ENCODE results near the gene AUNIP. TPM values are rescaled to one million over a fixed set of nuclear protein-coding genes. Genes with fewer than 3 reads are reported as not detected.

AUNIP gene
- total RNA-seq, 1 donor from 2014 or later = 0.41 TPM

DNA sequence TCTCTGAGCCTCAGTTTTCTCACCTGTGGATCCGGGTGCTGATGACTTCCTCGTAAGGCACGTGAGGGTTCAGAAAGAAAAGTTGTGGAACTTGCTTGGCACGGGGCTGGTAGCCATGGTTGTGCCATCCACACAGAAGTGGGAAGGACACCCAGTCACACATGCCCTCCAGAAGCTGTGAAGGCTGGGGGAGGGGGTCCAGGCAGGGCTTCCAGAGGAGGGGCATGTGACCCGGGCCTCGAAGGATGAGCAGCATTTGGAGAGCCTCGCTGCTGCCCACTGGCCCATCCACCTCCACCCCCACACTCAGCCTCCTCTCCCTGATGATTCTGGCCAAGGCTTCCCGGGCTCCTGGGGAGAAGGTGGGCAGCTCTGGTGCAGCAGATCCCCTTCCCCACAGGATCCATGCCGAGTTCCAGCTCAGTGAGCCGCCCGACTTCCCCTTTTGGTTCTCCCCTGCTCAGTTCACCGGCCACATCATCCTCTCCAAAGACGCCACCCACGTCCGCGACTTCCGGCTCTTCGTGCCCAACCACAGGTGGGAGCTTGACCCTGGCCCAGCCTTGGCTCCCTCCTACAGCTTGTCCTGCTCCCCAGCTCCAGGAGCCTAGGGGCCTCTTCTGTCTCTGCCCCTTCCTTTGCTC, 49.9 kb downstream of the AUNIP start:
- DNase-seq = no peak

- DNase-seq = no peak
These were observed 50.6 kb downstream of the AUNIP start for GRCh38 chr1:25808481-25809244.

DNA sequence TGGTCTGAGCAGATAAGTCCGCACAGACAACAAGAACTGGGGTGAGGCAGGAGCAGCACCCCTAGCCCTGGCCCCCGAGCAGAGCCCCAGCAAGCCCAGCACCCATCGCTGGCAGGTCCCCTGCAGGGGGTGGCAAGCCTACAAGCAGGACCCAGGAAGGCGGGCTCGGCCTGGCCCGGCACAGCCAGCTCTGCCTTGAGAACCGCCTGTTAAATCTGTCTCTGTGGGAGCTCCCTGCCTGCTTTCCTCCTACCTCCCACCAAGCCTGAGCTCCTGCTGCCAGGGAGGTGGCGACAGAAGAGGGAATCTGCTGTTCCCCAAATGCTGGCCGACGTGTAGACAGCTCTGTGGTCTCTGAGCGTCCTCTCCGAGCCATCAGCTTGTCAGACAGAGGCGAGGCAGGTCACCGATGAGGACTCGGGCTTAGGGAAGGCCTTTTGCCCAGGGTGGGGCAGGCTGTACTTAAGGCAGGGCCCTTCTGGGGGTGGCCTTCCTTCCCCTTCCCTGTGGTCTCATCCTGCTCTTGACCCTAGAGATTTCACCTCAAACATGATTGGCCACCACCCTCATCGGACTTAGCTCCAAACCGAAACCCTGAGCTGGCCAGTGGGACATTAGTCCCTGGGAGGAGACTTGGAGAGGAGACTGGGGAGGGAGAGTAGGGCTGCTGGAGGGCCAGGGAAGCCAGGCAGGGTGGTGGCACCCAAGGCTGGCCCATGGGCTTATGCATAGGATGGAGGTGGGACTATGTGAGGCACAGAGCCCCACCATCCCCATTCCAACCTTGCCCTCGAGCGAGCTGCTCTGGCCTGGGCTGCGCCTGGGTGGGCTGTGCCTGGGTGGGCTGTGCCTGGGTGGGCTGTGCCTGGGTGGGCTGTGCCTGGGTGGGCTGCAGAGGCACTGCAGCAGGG, 51.5 kb downstream of the AUNIP start:
- no peak for DNase-seq

- DNase-seq = peak; percentile 66
These were observed 52.8 kb downstream of the AUNIP start for GRCh38 chr1:25806418-25806817.

DNA sequence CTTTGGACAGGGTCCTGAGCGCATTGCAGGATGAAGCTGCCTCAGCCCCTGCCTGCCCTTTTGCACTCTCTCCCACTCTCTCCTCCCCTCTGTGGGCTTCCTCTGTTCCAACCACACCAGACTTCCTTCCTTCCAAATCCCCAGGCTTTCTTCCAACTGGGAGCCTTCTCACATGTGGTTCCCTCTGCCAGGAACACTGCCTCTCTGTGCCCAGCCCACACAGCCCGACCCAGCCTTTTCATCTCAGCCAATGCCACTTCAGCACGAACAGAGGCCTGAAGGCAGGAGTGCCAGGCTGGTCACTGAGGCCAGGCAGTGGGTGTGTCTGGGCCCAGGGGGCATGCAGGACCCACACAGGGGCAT, 53.4 kb downstream of the AUNIP start:
- DNase-seq = peak; percentile 63

- DNase-seq = no peak
These were observed 54.0 kb downstream of the AUNIP start for GRCh38 chr1:25804964-25805862.

GRCh38 chr1:25804244-25804963, 54.9 kb downstream of the AUNIP start:
- DNase-seq = no peak

- DNase-seq = no peak
These were observed 55.9 kb downstream of the AUNIP start for GRCh38 chr1:25803368-25803767.

DNA sequence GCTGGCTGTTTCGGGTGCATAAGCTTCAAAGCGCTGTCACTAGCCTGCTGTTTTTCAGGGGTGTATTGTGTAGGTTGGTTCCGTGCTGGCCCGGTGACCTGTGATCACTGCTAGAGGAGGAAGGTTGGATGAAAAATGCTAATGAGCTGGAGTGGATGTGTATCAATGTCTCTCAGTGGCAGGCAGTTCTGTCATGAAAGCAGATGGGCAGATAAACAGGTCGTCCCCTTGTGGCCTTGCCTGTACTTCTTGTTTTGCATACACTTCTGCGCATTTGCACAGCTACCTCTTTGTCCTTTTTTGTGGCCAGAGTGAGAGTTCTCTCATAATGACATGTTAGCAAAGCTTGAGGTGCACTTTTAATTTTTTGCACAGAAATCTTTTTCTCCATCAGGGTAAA, 56.3 kb downstream of the AUNIP start:
- no peak for DNase-seq

DNA sequence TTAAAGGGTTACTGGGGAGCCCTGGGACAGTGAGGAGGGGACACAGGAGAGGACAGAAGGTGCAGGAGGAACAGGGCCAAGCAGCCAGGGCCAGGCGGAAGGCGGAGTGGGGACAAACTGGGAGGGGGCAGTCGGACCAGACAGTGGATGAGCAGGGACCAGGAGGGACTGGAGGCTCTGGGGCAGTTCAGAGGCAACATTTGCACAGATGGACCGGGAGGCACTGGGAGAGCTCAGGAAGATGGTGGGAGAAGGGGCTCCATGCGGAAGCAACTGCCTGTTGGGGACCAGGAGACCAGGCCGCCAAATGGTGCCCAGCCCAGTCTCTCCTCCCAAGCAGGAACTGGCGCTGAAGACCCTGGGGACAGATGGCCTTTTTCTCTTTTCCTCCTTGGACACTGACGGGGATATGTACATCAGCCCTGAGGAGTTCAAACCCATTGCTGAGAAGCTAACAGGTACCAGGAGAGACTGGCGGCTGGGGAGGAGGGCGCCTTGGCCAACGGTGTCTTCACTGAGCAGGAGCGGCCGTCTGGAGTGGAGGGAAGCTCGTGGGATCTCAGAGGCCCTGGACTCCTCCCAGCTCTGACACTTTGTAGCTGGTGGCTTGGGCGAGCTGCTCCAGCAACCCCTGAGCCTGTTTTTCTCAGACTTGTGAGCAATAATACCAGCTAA, 58.4 kb downstream of the AUNIP start:
- no peak for DNase-seq

GRCh38 chr1:25799935-25800702, 59.1 kb downstream of the AUNIP start, which contains the start of gene SELENON:
SELENON (plus strand) TSS chr1:25800193; CDS start chr1:25800231, 38 bp downstream.
- peak; percentile 80 for DNase-seq

DNA sequence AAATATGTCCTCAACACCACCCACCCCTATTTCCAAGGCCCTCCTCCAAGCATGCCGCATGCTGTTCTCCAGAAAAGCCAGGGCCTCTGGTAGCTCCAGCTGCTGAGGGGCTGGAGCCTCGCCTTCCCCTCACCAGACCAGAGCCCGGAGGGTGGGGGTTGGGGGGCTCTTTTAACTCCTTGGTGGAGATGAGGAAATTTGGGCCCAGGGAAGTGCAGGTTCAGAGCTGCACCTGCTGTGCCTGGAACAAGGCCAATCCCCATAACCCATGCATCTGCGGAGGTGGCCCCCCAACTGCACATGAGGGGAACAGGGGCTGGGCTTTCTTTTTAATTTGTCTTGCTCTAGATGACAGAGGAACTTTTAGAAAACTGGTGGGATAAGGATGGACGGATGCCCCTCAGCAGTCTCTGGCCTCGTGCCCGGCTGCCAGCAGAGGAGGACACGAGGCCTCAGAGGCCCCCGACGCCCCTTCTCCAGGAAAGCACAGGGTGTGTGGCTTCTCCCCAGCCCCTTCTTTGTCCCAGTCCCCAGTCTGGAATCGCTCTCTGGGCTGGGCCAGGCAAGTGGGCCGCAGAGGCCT, 59.8 kb downstream of the AUNIP start:
- peak; percentile 38 for DNase-seq

- no peak for DNase-seq
These were observed 60.4 kb downstream of the AUNIP start for GRCh38 chr1:25798666-25799351.

GRCh38 chr1:25797939-25798338, 61.3 kb downstream of the AUNIP start:
- no peak for DNase-seq

- DNase-seq = peak; percentile 88
These were observed 62.3 kb downstream of the AUNIP start for GRCh38 chr1:25796811-25797458.

DNA sequence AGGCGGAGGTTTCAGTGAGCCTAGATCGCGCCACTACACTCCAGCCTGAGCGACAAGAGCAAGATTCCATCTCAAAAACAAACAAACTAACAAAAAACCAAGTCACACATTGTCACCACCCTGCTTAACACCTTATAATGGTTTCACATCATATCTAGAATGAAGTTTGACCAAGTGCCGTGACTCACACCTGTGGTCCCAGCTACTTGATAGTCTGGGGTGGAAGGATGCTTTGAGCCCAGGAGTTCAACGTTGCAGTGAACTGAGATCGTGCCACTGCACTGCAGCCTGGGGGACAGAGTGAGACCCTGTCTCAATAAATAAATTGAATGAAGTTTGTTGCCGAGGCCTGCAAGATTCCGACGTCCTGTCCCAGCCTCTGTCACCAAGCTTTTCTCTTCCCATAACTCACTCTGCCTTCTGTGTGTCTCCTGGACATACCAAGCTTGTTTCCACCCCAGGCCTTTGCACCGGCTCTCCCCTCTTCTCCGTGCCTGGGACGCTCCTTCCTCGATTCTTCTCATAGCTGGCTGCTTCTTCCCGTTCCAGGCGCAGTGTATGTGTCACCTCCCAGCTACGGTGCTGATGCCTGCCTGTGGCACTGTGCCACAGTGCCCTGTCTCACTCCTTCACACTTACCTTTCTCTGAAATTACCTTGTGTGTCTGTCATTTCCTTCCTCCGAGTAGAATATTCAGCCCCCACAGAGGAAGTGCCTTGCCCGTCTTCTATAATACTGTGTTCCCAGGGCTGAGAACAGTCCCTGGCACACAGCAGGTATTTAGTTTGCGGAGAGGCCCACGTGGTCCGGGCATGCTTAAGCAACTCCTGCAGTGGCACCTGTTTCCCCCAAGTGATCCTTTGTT, 63.1 kb downstream of the AUNIP start:
- DNase-seq = no peak

- DNase-seq = no peak
These were observed 64.0 kb downstream of the AUNIP start for GRCh38 chr1:25795211-25795610.

All from tongue (tissue), 2 donors.